ENCODE data around the gene JMJD1C. TPM values are rescaled to one million over a fixed set of nuclear protein-coding genes. Genes with fewer than 3 reads are reported as not detected.

JMJD1C gene
- total RNA-seq, 4 donors from 2014 or later: 41.6 to 77.8 (median 56.9) TPM

DNA sequence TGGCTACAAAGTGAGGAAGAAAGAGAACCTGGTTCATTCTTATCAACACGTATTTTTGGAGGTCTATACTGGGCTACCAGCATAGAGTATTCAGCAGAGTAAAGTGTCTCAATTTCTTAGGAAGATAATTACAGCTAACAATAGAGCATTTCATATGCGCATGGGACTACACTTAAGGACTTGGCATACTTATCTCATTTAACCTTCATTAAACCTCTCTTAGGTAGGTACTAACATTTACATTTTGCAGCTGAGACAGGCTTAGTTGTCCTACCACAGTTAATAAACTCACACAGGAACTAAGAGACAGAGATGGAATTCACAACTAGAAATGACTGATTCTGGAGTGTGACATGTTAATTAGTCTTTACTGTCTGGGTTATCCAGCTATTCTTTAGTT lies 266.1 kb downstream of the JMJD1C start:
- H3K36me3 ChIP-seq: peaks cover 2 to 55% (median 3%) of the 10 kb centered on the region in 3 donors
- no peak for DNase-seq
- 94 to 97% methylated on average over 2 of the region's 2 CpGs for WGBS, 2 donors

GRCh38 chr10:63197344-63198092 lies 268.3 kb downstream of the JMJD1C start:
- H3K27ac ChIP-seq: no peak overlapping the region
- intact Hi-C loops (cut with DNase I): no loop called here

More for the DNA sequence above, 266.1 kb downstream of the JMJD1C start:
- Histone ChIP-seq H3K27me3 (no peaks in the 10 kb centered on the region), H3K9me3 (no peaks in the 10 kb centered on the region), H3K4me3 (no peak overlapping the region), H3K27ac (no peak overlapping the region), H3K4me1 (peaks cover 0 to 12% (median 0%) of the 10 kb centered on the region in 3 donors)
- intact Hi-C loops (cut with DNase I): no loop called here
- TF ChIP-seq, protein P1, sequence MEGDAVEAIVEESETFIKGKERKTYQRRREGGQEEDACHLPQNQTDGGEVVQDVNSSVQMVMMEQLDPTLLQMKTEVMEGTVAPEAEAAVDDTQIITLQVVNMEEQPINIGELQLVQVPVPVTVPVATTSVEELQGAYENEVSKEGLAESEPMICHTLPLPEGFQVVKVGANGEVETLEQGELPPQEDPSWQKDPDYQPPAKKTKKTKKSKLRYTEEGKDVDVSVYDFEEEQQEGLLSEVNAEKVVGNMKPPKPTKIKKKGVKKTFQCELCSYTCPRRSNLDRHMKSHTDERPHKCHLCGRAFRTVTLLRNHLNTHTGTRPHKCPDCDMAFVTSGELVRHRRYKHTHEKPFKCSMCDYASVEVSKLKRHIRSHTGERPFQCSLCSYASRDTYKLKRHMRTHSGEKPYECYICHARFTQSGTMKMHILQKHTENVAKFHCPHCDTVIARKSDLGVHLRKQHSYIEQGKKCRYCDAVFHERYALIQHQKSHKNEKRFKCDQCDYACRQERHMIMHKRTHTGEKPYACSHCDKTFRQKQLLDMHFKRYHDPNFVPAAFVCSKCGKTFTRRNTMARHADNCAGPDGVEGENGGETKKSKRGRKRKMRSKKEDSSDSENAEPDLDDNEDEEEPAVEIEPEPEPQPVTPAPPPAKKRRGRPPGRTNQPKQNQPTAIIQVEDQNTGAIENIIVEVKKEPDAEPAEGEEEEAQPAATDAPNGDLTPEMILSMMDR (IDR thresholded peaks at IDR 0.05): no peak
- TF ChIP-seq POLR2A (IDR thresholded peaks at IDR 0.05): no peak

GRCh38 chr10:63192826-63193225 lies 273.0 kb downstream of the JMJD1C start:
- H3K36me3 ChIP-seq: peaks cover 11 to 98% (median 19%) of the 10 kb centered on the region in 3 donors
- H3K27me3 ChIP-seq: no peaks in the 10 kb centered on the region
- 71 to 77% methylated on average over 1 of the region's 1 CpG for WGBS, 2 donors
- peaks cover 0 to 8% (median 0%) of the 10 kb centered on the region in 3 donors for H3K4me1 ChIP-seq
- no peak overlapping the region for H3K4me3 ChIP-seq
- no peaks in the 10 kb centered on the region for H3K9me3 ChIP-seq
- H3K27ac ChIP-seq: no peak overlapping the region
- DNase-seq: no peak
- intact Hi-C loops (cut with DNase I): no loop called here
- TF ChIP-seq POLR2A (IDR thresholded peaks at IDR 0.05): no peak
- TF ChIP-seq, protein P1 (IDR thresholded peaks at IDR 0.05): no peak

More at GRCh38 chr10:63197344-63198092, 268.3 kb downstream of the JMJD1C start:
- Histone ChIP-seq H3K9me3 (no peaks in the 10 kb centered on the region), H3K36me3 (peaks cover 4 to 73% (median 4%) of the 10 kb centered on the region in 3 donors), H3K4me3 (no peak overlapping the region), H3K27me3 (no peaks in the 10 kb centered on the region), H3K4me1 (peaks cover 0 to 8% (median 0%) of the 10 kb centered on the region in 3 donors)
- 62 to 78% methylated on average over 2 of the region's 2 CpGs for WGBS, 2 donors
- no peak for TF ChIP-seq POLR2A (IDR thresholded peaks at IDR 0.05)
- TF ChIP-seq, protein P1 (IDR thresholded peaks at IDR 0.05): no peak
- DNase-seq: no peak

GRCh38 chr10:63175534-63175933 lies 290.2 kb downstream of the JMJD1C start:
- 82 to 86% methylated on average over 1 of the region's 1 CpG for WGBS, 2 donors
- Histone ChIP-seq H3K36me3 (peaks cover 0 to 99% (median 0%) of the 10 kb centered on the region in 3 donors), H3K27ac (no peak overlapping the region), H3K4me3 (no peak overlapping the region), H3K4me1 (peaks cover 0 to 8% (median 0%) of the 10 kb centered on the region in 3 donors), H3K27me3 (no peaks in the 10 kb centered on the region), H3K9me3 (no peaks in the 10 kb centered on the region)
- TF ChIP-seq POLR2A (IDR thresholded peaks at IDR 0.05): no peak
- TF ChIP-seq, protein P1 (IDR thresholded peaks at IDR 0.05): no peak
- intact Hi-C loops (cut with DNase I): loop anchor here (10.0 kb wide), 1 partner anchor 549 kb away; no protein-coding TSS in a partner anchor
- no peak for DNase-seq
